GM21576 (cell line): ENCODE measurements around the gene GPR37L1.
"Not testable (repeated sequence)": the region's sequence is repeated elsewhere in the genome, so short reads cannot be mapped to it uniquely, and the experiment has no call there.

ENCODE experiments used
- ATAC-seq: cut with Tn5 transposase; IDR thresholded peaks from one replicate; pipeline ENCODE4 v1.9.1; 2021; ENCODE audit warnings: mild to moderate bottlenecking, moderate library complexity; ENCODE audit not compliant: unreplicated experiment

Gene GPR37L1

DNA sequence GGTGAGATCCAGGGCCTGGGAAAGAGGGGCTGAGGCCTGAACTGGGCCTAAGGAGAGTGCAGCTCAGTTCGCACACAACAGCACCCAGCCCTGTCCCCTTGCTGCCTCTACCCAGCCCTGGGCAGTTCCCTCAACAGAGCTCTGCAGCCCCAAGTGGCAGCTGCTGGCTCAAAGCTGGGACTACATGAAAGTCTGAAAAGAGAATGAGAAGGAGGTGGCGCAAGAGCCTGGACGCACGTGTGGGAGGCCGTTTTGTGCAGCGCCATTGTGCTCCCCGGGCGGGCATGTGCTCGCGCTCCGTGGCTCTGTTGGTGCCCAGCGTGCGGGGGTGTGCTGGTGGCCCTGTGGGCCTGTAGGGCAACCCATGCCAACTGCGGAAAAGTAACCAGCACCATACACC lies 10.3 kb downstream of the GPR37L1 start:
- no peak for ATAC-seq

DNA sequence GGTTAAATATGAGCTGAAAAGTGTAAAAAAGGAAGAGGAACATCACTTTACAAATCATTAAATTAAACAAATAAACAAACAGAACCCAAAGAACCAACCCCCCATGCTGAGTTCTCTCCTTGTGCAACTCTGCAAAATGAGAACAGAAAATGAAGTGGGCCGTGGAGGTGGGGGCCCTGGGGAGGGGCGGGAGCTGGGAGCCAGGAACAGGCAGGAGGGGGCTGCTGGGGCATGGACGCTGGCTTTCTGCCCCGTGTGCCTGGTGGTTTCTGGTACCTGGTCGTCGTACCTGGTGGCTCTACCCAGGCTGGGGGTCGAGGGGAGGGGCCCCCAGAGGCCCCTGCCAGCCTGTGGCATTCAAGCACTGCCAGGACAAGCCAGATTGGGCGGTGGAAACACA lies 10.8 kb downstream of the GPR37L1 start:
- ATAC-seq: no peak

DNA sequence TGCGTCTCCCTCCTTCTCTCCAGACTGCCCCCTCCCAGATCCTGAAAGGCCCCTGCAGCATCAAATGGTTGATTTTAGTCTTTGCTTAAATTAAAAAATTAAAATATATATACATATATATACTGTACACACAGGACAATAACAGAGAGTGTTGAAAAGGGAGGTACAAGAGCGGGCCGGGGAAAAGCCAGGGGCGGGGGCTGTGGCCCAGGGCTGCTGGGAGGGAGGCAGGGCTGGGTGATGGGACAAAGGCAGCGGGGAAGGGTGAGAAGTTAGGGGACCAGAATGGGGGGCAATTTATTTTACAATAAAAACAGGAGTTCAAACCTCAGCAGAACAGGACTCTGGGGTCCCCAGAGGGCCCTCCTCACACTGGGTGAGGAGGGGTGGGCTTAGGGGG lies 11.3 kb downstream of the GPR37L1 start:
- ATAC-seq: no peak

DNA sequence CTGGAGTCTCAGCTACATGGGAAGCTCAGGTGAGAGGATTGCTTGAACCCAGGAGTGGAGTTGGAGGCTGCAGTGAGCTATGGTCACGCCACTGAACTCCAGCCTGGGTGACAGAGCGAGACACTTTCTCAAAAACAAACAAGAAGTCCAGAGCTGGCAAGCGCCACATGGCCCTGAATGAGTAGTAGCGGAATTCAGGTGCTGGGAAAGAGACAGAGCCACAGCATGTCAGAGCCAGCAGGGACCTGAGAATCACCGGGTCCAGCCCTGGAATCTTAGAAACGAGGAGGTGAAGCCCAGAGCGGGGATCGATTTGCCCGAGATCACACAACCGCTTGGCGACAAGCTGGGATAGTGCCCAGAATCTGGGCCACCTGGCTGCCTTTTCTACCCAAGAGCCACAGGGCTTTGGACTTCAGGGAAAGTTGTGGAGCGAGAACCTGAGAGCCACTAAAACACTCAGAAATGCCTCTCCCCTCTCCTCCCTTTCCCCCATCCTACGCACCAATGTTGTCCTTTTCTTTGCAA lies 12.0 kb downstream of the GPR37L1 start:
- ATAC-seq: no peak

DNA sequence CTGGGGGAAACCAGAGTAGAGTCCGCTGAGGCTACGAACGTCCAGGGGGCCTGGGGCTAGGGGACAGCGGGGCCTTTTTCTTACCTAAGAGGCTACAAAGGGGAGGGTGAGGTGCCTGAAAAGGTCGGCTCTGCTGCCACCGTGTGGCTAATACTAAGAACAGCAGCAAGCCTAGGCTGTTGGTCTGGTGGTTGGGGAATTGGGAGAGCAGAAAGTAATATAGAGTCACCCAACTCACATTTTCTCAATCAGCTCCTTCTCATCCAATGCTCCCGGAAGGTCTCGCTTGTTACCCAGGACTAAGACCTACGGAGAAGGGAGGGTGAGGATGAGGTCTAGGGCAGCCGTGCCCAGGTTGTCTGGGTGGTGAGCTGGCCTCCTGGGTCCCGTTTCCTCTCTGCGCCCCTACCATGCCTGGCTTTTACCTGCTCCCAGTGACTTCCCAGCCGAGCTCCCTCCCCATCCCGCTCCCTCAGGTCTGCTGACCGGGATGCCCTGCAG lies 12.6 kb downstream of the GPR37L1 start:
- peak; percentile 74 for ATAC-seq

DNA sequence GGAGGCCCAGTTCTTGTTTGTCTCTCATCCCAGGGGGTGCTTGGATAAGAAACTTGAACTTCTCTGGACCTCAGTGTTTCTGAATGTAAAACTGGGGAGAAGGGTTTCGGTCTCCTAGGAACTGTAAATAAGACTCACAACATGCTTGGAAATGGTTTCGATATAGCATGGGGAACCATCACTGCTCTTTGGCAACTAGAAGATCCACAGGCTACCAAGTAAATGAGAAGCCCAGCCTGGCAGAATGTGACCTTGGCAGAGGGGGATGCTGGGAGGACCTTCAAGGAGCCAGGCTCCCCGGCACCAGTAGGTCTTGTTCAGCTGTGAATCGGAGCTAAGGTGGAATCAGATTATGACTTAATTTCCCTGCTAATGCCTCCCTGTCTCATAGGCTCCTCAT lies 18.1 kb downstream of the GPR37L1 start:
- no peak for ATAC-seq

DNA sequence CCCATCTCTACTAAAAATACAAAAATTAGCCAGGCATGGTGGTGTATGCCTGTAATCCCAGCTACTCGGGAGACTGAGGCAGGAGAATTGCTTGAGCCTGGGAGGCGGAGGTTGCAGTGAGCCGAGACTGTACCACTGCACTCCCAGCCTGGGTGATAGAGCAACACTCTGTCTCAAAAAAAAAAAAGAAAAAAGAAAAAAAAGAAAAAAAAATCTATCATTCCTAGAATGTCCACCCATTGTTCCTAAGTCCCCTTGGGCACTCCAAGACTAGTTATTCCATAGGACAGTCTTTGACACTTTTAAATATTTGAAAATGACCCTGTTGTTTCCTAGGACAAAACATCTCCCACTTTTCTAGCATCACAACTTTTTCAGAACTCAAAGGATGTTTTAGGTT lies 18.8 kb downstream of the GPR37L1 start:
- not testable (repeated sequence) for ATAC-seq

DNA sequence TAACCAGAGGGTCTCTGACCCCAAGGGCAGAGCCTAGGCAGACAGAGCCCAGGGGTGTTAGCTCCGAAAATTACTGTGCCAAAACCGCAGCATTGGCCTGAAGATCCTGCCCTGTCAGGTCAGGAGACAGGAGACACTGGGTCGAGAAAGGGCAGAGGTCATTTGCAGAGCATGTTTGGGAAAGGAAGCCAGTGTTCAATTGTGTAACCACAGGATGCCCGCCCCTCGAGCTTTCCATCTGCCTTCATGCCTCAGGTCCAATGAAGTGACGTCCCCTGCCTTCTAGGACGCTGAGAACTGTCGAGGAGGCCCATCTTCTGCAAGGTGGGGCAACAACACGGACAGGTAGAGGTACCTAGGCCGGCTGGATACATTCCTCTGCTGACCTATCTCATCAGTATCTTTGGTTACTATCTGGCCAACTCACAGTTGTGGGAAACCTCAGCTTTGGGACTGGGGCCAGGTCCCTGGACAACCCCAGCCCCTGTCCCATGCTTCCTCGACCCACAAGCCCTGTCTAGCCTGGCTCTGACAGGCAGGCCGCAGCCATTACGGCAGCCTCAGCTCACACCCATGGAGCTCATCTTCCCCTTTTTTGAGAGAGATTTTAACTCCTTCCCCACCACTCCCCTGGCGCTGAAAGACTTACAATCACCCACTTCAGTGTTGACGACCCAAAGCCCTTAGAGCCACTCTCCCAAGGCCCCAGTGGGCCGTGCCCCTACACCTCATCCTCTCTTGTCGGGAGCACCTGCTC lies 20.5 kb downstream of the GPR37L1 start:
- ATAC-seq: peak; percentile 36

DNA sequence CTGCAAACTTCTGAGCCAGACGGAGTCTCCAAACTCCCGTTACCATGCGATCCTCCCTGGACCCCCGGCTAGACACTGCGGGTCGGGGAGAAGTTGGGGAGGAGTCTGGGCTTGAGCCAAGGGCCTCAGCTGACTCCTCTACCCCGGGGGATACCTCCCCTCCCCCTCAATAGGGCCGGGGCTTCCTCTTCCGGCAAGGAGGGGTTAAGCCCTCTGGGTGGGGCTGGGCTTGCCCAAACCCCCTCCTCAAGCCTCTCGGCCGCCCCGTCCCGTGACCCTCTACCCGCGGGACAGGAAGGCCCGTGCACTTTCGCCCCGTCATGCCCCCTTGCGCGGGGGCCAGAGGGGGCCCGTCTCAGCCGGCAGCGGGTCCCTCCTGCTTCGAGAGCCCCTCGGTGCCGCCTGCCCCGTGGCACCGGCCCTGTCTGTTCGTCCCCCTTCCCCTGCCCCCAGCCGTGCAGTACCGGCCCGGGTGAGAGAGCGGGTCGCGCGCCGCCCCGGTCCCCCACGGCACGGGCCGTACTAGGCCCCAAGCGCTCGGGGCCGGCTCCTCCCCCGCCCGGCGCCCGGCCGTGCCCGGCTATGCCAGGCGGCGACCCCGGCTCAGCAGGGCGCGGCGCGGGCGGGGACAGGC lies 21.2 kb downstream of the GPR37L1 start:
- peak; percentile 41 for ATAC-seq

DNA sequence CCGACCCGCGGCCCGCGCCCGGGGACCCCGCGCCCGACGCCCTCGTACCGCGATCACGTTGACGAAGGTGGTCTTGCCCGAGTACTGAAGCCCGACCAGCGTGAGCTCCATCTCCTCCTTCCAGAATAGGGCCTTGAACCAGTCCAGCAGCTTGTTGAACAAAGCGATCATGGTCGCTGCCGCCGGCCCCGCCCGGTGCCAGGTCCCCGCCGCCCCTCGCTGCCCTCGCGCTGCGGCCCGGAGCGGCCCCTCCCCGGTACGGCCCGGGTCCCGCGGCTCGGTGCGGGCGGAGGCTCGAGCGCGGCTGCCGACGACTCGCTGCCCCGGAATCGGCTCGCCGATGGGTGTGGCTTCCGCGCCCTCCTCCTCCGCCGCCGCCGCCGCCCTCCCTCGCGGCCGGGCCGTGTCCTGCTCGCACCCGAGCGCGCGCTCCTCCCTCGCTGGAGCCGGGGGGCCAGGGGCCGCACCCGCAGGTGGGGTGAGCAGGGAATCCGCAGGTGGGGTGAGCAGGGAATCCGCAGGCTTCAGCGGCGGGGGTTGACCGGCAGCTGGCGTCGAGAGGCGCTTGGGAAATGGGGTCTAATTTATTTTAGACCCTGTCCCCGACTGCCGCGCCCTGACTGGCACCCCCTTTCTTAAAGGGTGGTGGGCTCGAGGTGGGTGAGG lies 21.8 kb downstream of the GPR37L1 start, which contains the start of gene ARL8A:
TSS of gene ARL8A (minus strand) at position 336 of the 666 bp plus-strand sequence. CDS start at position 171, 165 bp downstream.
- ATAC-seq: peak; percentile 56

DNA sequence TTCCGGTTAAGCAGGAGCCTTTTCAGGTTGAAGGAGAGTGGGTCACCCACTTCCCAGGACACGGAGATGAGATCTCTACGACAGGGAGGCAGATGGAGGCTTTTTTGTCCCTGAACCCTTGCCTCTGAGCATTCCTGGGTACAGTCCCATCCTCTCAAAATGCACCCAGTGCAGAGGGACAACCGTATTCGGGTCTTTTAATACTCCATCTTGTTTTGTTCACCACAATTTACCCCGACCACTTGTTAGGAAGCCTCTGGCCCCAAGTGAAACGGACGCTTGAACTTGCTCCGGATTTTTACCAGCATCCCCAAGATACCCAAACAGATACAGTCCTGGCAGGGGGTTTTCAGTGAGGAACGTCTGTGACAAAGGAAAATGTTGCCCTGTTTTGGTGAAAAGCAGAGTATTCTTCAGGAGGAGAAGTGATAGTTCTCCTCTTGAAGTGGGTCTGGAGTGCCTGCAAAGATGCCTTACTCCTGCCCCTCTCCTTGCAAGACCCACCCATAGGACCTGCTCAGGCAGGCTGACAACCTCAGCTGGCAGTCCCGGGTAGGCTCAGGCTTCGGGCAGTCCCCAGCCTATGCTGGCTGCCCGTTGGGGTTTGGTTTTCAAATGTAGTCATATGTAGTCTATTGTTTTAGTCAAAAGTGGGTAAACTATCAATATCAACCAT lies 22.5 kb downstream of the GPR37L1 start:
- no peak for ATAC-seq

DNA sequence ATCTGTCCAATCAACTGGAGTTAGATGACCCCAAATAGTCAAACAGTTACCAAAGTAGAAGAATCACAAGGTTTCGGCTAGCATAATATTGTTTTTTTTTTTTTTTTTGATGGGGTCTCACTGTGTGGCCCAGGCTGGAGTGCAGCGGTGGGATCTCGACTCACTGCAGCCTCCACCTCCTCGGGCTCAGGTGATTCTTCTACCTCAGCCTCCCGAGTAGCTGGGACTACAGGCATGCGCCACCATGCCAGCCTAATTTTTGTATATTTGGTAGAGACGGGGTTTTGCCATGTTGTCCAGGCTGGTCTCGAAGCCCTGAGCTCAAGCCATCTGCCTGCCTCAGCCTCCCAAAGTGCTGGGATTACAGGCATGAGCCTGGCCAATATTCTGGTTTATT lies 23.0 kb downstream of the GPR37L1 start:
- ATAC-seq: not testable (repeated sequence)

DNA sequence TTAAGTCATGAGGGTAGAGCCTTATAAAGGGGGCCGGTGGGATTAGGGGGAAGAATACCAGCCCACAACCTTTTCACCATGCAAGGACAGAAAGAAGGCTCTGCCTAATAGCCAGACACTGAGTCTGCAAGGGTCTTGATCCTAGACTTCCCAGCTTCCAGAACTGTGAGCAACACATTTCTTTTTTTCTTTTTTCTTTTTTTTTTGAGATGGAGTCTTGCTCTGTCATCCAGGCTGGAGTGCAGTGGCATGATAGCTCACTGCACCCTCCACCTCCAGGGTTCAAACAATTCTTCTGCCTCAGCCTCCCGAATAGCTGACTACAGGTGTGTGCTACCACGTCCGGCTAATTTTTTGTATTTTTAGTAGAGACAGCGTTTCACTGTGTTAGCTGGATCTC lies 23.6 kb downstream of the GPR37L1 start:
- ATAC-seq: no peak

DNA sequence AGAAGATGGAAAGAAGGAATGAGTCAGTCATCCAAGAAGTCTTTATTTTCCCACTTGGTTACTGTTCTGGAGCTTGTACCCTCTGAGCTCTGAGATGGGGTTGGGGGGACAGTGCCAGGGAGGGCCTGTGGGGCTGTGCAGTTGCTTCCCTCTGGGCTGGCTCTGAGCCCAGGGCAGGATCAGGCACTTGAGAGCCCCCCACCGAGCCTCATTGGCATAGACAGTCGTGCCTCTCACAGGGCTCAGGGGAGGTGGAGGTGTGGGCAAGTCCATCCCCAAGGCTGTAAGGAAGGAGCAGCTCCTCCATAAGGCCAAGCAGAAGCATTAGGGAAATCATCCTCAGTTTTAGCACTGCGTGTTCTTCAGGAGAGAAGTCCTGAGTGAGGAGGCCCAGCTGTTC lies 24.3 kb downstream of the GPR37L1 start:
- ATAC-seq: no peak

DNA sequence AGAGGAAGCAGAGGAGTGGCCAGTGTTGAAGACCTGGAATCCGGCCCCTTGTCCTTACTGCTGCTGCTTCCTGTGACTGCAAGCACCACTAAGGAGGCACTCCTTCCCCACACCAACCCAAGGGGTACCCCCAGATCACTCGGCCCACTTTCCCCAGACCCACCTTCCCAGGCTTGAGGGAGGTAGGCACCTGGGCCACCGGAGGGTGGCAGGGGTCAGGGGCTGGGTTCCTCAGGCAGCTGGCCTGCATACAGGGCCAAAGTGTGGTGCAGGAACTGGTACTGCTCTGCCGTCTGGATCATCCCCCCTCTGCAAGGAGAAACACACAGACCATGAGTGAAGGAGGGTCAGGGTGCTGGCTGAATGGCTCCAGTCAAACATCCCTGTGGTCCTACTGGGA lies 25.7 kb downstream of the GPR37L1 start:
- no peak for ATAC-seq

DNA sequence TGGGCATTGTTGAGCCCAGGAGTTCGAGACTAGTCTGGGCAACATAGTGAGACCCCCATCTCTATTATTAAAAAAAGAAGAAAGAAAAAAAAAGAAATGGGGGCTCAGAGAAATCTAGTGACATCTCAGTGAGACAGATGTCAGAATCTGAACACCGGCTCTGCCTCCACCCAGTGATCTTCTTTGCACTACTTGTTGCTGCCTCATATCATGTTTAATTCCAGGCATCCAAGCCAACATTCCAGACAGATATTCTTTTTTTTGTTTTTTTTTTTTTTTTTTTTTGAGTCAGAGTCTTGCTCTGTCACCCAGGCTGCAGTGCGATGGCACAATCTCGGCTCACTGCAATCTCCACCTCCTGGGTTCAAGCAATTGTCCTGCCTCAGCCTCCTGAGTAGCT lies 26.8 kb downstream of the GPR37L1 start:
- no peak for ATAC-seq

DNA sequence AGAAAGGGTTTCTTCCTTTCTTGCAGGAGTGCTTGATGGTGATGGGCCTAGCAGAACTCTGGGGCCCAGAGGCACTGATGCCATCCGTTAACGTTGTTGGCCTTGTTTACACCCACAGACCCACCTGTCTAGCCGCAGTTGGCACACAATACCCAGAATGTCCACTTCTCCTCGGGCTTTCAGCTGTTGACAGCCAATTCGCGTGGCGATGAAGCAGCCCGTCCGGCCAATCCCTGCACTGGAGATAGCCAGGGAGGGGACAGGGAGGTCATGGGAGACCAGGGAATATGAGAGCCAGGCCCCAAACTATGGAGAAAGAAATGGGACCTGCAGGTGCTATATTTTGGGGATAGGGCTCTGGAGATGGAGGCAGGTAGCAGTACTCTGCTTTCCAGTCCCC lies 27.5 kb downstream of the GPR37L1 start:
- no peak for ATAC-seq

DNA sequence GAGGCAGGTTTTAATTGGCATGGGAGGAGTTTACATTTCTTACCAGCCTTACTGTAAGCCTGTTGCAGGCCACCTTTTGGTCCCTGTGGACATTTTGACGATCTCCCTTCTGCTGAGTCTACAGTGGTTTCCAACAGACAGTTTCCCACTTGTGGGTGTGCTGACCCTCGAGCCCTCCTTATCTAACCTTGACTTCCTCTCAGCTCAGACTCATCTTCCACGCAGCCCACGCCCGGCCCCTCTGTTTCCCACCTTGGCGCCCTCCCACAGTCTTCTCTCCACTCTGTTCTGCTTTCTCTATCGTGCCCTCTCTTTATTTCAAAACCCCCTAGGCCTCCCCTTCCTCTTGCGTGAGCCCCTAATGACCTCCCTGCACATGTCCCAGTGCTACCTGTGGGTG lies 27.9 kb downstream of the GPR37L1 start:
- no peak for ATAC-seq

DNA sequence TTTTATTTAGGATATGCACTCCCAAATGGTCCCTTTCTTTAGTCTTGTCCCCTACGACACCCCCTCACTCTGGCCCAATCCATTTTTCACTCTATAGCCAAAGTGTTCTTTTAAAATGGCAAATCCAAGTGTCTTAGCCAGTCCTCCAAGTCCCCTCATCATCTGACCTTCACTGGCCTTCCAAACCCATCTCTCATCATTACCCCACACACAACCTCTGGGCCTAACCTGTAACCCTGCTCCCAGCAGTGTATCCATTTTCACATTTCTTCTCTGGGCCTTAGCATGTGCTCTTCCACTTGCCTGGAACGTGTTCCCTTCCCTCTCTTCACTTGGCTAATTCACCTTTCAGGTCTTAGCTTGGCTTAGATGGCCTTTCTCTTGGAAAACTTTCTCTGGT lies 28.3 kb downstream of the GPR37L1 start:
- ATAC-seq: no peak

DNA sequence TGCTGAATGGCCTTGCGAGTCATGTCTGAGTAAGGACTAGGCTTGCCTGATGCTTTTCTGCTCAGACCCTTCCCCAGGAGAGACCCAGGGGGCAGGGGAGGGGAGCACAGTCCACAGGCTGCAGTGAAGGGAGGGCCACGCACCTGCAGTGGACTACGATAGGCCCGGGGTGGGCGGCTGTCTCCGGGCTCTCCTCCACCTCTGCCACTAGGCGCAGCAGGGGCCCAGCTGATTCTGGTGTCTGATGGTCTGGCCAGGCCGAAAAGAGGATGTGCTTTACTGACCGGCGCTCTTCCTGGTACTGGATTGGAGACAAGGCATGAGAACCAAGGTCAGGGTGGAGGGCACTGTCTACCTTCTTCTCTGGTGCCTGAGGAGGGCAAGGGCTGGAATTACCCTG lies 29.7 kb downstream of the GPR37L1 start:
- ATAC-seq: no peak

DNA sequence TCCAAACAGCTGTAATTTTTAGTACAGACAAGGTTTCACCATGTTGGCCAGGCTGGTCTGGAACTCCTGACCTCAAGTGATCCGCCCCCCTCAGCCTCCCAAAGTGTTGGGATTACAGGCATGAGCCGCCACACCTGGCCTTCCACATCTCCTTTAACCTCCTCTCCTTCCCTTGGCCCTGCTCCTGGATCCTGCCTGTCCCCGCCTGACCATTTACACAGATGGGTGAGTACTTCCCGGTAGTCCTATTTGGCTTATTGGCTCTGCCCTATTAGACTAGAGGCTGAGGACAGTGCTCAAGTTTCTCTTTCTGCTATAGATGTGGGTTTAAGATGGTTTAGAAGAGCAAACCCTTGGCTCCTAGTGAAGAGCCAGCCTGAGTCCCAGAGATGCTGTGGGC lies 30.6 kb downstream of the GPR37L1 start:
- no peak for ATAC-seq
